Stimulated activated CD8-positive, alpha-beta memory T cell treated with anti-CD3 and anti-CD28 coated beads, Interleukin-15, amount 100 ng/mL, for 24 hours (primary cell): ENCODE measurements around the gene SCARF2.
"Not testable (repeated sequence)": the region's sequence is repeated elsewhere in the genome, so short reads cannot be mapped to it uniquely, and the experiment has no call there.

Experiments used
- DNase-seq: peaks from one replicate; pipeline ENCODE4 v3.0.0-alpha.2; 2020; ENCODE audit warnings: low read depth

The SCARF2 gene

DNA sequence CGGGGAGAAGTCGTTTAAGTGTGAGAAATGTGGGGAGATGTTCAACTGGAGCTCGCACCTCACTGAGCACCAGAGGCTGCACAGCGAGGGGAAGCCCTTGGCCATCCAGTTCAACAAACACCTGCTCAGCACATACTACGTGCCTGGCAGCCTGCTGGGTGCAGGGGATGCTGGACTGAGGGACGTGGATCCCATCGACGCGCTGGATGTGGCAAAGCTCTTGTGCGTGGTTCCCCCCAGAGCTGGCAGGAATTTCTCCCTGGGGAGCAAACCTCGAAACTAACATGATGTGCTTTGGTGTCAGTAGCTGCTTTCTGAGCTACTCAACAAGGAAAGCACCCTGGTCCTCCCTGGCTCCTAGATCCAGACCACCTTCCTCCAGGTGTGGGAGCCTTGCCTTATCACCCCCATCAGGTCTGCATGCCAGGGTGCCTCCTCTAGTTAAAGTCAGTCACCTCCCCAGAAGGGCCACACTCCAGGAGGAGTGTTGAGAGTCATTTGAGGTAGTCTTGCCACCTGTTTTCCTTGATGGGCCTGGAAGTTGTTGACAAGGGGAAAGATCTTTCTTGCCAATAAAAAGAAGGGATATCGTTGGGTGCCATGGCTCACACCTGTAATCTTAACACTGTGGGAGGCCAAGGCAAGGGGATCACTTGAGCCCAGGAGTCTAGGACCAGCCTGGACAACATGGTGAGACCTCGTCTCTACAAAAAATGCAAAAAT lies 30.8 kb downstream of the SCARF2 start:
- no peak for DNase-seq

DNA sequence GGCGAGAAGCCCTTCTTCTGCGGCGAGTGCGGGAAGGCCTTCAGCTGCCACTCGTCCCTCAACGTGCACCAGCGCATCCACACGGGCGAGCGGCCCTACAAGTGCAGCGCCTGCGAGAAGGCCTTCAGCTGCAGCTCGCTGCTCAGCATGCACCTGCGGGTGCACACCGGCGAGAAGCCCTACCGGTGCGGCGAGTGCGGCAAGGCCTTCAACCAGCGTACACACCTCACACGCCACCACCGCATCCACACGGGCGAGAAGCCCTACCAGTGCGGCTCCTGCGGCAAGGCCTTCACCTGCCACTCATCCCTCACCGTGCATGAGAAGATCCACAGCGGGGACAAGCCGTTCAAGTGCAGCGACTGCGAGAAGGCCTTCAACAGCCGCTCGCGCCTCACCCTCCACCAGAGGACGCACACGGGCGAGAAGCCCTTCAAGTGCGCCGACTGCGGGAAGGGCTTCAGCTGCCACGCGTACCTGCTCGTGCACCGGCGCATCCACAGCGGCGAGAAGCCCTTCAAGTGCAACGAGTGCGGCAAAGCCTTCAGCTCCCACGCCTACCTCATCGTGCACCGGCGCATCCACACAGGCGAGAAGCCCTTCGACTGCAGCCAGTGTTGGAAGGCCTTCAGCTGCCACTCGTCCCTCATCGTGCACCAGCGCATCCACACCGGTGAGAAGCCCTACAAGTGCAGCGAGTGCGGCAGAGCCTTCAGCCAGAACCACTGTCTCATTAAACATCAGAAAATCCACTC lies 31.5 kb downstream of the SCARF2 start:
- no peak for DNase-seq

GRCh38 chr22:20405291-20405930 lies 32.2 kb downstream of the SCARF2 start:
- no peak for DNase-seq

DNA sequence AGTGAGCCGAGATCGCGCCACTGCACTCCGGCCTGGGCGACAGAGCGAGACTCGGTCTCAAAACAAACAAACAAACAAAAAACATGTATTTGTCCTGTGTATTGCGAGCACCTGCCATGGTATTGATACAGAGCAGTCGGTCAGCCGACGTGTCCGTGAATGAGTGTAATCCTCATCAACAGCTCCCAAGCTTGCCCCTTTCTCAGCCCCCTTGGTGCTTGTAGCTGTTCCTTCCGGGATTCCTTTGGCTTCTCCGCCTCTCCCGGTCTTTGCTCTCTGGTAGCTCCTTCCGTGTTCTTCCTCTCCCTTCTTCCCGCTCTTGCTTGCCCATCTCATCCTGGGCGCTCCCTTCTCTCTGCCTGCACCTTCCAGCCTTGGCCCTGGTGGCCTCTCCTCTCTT lies 32.7 kb downstream of the SCARF2 start:
- DNase-seq = no peak

DNA sequence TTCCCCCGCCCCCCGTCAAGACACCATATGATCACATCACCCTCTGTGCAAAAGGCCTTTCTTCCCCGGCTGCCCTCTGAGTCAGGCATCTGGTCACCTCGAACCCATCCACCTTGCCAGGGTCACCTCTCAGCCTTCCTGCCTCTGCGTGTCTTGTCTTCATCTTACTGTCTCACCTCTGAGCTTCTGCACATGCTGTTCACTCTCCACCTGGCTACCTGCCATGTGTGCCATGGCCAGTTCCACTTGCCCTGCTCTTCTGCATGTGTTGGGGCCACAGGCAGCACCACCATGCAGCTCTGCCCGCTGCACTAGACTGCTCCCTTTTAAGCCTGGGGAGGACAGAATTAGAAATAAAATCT lies 33.9 kb downstream of the SCARF2 start:
- DNase-seq = no peak

DNA sequence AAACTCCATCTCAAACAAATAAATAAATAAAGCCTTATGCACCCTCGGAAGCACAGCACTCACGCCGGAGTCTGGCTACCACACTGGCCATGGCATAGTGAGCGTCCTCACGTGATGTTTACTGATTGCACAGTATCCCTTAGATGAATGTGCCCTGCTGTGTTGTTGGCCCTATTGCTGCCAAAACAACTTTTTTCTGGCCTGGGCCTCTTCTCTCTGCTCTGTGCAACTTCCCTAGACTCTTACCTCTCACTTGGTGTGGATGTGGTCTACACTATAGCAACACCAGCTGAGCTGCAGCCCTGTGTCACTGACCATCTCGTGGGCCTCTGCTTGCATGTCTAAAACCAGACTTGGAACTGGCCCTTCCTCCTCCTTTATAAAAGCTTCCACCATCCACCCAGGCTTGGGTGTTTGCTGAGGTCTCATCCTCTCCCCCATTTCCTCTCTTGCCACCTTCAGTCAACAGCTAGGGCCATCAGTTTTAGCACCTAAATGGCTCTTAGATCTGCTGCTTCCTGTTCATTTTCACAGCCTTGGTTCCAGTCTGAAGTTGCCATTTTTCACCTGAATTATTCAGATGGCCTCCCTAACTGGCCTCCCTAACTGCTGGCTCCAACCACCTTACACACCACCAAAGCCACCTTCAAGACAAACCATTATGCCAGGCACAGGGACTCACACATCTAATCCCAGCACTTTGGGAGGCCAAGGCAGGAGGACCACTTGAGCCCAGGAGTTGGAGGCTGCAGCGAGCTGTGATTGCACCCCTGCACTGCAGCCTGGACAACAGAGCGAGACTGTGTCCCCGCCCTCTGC lies 34.5 kb downstream of the SCARF2 start:
- no peak for DNase-seq

- no peak for DNase-seq
These were observed 36.1 kb downstream of the SCARF2 start for GRCh38 chr22:20401376-20402014.

DNA sequence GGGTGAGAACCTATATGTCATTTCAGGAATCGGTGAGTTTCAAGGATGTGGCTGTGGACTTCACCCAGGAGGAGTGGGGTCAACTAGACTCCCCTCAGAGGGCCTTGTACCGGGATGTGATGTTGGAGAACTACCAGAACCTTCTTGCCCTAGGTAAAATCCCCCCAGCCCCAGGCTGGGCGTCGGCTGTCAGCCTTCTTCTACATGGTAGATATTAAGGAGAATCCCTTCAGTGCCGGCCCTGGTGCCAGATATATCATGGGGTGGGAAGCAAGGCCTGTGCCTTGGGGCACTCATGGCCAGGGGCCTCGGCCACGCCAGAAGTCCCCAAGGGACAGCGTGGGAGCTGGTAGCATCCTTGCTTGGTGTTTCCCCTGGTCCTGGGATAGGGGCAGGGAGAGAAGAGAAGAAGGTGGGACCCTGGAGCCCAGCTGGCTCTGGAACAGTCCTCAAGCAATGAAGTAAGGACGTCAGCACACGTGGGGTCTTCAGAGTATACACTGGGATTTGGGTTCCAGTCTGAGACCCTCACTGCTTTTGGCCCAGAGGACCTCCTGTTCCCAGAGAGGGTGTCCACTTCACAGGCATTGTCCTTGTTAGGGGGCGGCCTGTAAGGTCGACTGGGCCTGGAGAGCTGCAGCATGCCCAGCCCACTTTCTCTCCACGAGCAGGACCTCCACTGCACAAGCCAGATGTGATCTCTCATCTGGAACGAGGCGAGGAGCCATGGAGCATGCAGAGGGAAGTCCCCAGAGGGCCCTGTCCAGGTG lies 36.8 kb downstream of the SCARF2 start:
- DNase-seq = no peak

DNA sequence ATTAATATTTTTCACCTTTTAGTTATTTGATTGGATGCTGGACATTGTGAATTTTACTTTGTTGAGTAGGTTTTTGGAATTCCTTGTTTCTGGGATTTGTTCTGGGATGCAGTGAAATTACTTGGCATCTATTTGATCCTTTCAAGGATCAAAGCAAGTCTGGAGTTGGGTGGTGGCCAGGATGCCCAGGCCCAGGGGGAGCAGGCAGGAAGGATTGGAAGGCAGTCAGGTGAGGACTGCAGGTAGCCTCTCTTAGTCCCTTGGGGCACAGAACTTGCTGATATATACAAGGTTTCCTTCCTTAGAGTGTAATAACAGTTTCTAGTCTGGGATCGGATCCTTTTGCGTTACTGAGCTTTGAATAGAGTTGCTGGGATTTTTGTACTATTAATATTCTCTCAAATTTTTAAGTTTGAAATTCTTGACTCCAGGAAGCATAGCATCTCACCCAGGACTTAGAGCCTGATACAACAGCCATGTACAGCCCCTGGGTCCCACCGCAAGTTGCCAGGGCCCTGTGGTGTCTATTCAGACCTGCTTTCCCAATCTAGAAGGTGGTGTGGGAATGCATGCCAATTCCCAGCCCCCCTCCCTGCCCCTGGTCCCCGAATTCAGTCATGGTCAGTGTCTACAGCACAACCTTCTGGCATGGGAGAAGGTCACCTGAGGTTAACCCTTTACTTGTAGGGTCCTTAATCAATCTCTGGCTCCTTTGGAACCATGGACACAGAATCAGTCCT lies 37.6 kb downstream of the SCARF2 start:
- DNase-seq = no peak

- no peak for DNase-seq
These were observed 39.2 kb downstream of the SCARF2 start for GRCh38 chr22:20398420-20398819.

DNA sequence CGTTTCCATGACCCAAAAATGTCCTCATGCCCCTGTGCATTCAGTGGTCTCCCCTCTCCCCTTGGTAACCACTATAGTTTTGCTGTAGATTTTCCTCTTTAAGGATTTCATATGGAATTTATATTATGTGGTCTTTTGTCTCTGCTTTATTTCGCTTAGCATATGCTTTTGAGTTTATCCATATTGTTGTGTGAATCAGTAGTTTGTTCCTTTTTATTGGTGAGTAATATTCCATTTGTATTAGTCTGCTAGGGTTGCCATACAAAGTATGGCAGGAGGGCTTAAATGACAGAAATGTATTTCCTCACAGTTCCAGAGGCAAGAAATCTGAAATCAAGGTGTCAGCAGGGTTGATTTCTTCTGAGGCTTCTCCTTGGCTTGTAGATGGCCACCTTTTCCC lies 40.1 kb downstream of the SCARF2 start:
- no peak for DNase-seq

GRCh38 chr22:20396639-20397038 lies 41.0 kb downstream of the SCARF2 start:
- no peak for DNase-seq

- no peak for DNase-seq
These were observed 41.7 kb downstream of the SCARF2 start for GRCh38 chr22:20395907-20396287.

DNA sequence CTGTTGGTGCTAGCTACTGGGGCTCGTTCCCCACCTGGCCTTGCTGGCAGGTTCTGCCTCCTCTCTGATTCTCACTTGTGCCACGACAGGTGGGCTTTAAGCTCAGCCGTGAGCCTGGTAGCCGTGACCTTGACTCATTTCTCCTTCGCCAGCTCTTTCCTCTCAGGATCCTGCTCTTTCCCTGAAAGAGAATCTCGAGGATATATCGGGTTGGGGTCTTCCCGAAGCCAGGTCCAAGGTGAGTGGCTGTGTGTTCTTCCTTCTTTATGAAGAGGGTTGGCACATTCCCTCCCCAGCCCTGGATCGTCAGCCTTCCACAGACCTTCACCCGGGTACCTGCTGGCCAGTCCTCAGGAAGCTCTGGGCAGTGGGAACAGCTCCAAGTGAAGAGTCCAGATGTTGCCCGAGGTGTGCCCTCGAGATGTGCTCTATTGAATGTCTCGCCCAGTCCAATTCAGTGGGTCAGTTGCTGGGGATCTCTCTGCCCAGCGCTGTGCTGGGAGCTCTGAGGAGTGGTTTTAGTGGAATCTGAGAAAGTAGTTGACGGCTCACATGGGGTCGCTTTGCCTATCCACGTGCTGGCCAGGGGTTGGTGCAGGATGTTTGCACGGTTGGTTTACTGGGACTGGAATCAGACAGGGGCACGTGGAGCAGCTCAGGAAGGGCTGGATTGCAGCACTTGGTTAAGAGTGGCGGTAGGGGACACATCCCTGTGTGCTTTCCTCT lies 42.3 kb downstream of the SCARF2 start:
- DNase-seq = no peak

DNA sequence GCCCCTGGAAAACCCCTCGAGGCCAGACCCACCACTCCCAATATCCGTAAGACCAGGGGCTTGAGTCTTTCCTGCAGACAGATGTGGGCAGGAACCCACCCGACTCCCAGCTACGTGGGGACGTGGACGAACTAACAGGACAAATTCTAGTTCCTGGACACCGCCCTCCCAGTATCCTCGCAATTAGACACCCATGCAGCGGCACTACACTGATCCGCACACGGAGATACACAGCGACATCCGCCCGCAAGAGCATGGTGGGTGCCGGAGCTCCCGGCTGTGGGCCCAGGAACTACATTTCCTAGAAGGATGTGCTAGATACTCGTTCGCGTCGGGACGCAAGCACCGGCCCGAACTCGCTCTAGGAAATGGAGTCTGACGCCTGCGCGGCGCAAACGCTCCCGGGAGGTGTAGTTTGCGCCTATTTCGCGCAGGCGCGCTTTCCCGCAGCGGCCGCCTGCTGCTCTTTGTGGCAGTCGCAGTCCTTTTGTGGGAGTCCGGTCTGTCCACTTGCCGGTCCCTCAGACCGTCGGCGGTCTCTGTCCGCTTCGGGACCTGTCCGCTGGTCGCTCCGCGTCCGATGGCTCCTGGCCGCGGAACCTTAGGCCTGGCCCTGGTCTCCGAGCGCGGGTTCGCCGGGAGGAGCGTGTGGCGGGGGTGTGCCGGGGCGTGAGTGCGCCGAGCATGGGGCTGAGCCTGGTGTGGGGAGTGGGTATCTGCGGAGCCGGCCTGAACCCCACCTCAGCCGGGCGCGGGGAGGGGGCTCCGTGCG lies 43.7 kb downstream of the SCARF2 start, which contains the start of gene ZNF74:
TSS of gene ZNF74 (plus strand) at position 447 of the 772 bp plus-strand sequence. CDS start 478 bp downstream, outside the sequence.
- peak; percentile 61 for DNase-seq

DNA sequence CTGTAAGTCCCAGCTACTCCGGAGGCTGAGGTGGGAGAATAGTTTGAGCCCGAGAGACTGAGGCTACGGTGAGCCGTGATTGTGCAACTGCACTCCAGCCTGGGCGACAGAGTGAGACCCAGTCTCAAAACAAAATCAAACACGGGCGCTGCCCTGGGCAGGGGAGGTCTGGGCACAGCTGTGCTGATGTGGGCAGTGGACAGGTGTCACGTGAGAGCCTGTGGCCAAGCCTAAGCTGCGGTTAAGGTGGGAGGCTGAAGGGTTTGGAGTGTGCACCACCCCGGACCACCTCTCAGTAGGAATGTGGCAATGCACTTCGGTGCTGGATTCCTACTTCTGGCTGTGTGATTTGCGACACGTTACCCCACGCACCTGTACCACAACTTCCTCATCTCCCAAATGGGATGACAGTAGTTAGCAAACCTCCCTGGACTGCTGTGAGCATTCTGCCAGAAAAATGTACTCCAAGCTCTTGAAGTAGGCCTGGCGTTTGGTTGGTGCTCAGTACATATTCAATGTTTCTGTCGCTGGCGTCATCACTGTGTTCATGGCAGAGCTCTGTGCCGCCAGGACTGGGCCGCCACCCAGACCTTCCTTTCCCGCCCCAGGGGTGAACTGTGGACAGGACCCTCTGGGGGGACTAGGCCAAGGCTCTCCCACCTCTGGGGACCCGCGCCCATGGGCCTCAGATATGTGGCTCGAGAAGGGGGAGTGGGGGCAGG lies 44.5 kb downstream of the SCARF2 start:
- no peak for DNase-seq

DNA sequence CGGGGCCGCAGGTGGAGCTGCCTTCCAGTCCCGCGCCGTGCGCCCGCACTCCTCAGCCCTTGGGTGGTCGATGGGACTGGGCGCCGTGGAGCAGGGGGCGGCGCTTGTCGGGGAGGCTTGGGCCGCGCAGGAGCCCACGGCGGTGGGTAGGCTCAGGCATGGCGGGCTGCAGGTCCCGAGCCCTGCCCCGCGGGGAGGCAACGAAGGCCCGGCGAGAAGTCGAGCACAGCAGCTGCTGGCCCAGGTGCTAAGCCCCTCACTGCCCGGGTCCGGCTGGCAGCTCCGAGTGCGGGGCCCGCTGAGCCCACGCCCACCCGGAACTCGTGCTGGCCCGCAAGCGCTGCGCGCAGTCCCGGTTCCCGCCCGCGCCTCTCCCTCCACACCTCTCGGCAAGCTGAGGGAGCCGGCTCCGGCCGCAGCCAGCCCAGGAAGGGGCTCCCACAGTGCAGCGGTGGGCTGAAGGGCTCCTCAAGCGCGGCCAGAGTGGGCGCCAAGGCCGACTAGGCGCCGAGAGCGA lies 45.2 kb downstream of the SCARF2 start:
- not testable (repeated sequence) for DNase-seq

GRCh38 chr22:20391222-20391621 lies 46.4 kb downstream of the SCARF2 start:
- DNase-seq = no peak
